Activated naive CD4-positive, alpha-beta T cell treated with anti-CD3 and anti-CD28 coated beads, Interleukin-2, amount 50 U/mL, for 16 hours (primary cell): ENCODE results near the gene IL15.
"Not testable (repeated sequence)": the region's sequence is repeated elsewhere in the genome, so short reads cannot be mapped to it uniquely, and the experiment has no call there.

Source experiments
- DNase-seq: peaks from one replicate; pipeline ENCODE4 v3.0.0-alpha.2; 2020

IL15 gene

DNA sequence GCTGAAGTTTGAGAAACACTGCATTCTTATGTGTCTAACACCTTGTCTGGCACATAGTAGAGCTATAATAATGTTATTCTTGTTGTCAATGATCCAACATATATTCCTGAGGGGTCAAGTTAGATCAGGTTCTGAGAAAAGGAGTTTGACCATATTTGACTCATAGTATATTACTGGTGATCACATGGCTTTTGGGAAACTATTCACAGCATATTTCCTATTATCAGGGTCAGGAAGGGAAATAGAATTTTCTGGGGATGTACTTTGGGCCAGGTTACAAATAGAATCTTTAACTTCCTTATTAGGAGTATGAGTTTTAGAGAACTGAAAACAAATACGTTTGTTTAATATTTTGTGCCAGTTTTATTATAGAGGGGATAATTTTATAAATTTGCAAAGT lies 11.6 kb downstream of the IL15 start:
- DNase-seq, result no peak

GRCh38 chr4:141652161-141652778 lies 15.9 kb downstream of the IL15 start:
- DNase-seq, result no peak

- no peak for DNase-seq
Measured at GRCh38 chr4:141654098-141654497, 17.7 kb downstream of the IL15 start.

DNA sequence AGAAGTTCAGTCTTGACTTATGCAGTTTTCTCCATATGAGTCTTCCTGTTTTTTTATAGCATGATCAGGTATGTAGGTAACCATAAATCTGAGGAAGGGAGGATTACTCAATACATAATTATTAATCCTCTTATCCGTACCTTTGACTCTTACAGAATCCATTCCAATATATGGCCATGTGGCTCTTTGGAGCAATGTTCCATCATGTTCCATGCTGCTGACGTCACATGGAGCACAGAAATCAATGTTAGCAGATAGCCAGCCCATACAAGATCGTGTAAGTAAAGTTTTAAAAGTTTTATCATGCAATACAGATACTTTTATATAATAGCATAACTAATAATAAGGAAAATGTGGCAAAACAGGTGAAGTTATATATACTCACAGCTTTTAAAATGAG lies 19.6 kb downstream of the IL15 start:
- DNase-seq, result no peak

DNA sequence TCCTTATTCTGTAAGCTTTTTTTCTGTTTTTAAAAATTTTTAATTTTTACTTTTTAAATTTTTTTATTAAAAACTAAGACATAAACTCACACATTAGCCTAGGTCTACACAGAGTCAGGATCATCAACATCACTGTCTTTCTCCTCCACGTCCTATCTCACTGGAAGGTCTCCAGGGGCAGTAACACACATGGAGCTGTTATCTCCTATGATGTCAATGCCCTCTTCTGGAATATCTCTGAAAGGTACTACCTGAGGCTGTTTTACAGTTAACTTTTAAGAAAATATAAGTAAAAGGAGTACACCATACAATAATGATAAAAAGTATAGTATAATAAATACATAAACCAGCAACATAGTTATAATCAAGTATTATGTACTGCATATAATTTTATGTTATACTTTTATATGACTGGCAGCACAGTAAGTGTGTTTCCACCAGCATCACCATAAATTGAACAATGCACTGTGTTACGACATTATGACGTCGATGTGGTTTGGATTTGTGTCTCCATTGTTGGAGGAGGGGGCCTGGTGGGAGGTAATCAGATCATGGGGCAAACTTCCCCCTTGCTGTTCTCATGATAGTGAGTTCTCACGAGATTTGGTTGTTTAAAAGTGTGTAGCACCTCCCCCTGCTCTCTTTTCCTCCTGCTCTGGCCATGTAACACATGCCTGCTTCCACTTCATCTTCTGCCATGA lies 21.3 kb downstream of the IL15 start:
- no peak for DNase-seq

DNA sequence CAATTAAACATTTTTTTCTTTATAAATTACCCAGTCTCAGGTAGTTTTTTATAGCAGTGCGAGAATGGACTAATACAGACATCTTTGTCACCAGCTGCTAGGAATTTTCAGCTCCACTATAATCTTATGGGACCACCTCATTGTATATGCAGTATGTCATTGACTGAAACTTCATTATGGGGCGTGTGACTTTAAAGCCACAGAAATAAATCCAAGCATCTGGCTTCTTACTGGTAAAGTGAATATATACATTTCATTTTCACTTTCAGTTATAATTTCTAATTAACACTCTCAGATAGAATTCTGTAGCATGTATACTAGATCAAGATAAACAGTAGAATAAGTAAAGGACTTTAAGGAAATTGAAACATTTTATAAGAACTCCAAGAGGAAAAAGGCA lies 21.9 kb downstream of the IL15 start:
- no peak for DNase-seq

DNA sequence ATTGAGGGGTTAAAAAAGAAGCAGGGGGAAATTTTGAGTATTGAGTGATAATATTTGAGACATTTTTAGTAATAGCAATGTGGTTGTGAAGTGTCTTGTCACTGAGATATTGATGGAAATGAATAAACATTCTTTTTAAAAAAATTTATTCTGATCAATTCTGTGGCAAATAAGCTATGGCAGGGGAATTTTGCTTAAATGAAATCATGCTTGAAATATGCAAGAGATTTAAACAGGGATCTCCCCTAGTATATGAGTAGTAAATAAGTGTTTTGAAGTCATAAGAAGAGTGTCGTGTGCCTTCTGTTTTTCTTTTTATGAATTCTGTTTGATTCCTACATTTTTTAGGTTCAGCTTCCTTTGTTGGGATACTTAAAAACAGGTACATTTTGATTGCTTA lies 23.2 kb downstream of the IL15 start:
- no peak for DNase-seq

GRCh38 chr4:141660880-141661279 lies 24.5 kb downstream of the IL15 start:
- no peak for DNase-seq

- DNase-seq, result no peak
Measured at GRCh38 chr4:141668200-141668910, 32.0 kb downstream of the IL15 start.

- DNase-seq, result no peak
Measured at GRCh38 chr4:141669501-141669900, 33.1 kb downstream of the IL15 start.

DNA sequence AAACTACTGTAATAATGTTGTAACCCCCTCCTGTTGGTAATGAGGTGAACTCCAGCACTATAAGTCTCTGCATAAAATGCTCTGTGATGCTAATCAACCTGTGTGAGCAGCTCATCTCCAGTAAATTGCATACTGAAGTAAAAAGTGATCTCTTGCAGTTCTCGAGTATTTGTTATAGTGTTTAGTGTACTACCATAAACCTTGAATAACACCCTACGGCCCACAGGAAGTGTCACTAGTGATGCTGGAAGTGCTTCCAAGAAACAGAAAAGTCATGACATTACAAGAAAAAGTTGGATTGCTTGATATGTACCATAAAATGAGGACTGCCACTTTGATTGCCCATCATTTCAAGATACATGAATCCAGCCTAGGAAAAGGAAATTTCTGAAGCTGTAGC lies 39.0 kb downstream of the IL15 start:
- DNase-seq, result no peak

DNA sequence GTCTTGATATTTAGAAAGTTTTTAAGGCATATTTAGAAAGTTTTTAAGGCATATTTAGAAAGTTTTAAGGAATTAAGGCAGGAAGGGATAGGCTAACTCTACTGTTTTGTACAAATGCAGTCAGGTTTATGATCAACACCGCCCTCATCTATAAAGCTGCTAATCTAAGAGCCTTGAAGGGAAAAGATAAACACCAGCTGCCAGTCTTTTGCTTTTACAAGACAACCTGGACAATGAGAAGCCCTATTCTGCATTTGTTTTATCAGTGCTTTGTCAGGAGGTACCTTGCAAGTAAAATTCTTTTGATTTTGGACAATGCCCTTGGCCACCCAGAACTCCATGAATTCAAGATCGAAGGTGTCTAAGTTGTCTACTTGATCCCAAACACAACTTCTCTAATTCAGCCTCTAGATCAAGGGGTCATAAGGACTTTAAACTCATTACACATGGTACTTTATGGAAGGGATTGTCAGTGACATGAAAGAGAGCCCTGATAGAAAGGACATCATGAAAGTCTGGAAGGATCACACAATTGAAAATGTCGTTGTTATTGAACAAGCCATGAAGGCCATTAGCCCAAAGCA lies 39.8 kb downstream of the IL15 start:
- DNase-seq, result no peak

DNA sequence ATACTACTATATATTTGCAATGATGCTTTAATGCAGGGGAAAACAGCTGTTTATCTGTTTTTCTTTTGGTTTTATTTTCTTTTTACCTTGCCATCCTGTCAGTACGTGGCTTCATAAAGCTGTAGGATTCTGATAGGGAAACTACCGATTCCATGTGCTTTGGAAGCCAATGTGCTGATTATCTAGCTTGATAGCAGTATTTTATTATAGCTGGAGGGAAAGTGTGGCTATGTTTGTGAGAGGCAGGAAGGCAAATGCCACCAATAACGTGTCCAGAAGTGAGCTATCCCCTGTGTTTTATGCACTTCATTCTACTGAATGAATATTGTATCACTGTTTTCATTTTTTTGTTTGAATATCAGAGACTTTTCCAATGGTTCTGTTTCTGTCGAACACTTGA lies 43.7 kb downstream of the IL15 start:
- DNase-seq, result no peak

- DNase-seq, result no peak
Measured at GRCh38 chr4:141684785-141685184, 48.4 kb downstream of the IL15 start.

DNA sequence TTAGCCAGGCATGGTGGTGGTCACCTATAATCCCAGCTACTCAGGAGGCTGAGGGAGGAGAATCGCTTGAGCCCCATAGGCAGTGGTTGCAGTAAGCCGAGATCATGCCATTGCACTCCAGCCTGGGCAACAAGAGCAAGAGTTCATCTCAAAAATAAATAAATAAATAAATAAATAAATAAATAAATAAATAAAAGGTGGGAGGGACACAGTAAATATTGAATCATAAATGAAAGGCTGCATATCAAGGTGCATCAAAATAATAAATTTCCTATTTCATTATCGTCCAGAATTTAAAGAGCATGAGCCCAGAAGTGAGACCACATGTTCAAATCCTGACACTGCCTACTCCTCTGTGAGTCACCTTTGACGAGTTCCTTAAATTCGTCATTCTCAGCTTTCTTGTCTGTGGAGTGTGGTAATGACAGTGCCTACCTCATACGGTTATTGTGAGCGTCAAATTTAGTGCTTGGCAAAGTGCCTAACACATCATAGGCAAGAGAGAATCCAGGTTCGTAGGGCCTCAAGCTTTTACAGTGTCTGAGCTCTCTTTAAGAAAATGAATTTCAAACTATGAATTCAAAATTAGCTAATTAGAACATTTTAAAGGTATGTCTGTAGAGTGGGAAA lies 49.9 kb downstream of the IL15 start:
- no peak for DNase-seq

GRCh38 chr4:141686879-141687278 lies 50.5 kb downstream of the IL15 start:
- no peak for DNase-seq

DNA sequence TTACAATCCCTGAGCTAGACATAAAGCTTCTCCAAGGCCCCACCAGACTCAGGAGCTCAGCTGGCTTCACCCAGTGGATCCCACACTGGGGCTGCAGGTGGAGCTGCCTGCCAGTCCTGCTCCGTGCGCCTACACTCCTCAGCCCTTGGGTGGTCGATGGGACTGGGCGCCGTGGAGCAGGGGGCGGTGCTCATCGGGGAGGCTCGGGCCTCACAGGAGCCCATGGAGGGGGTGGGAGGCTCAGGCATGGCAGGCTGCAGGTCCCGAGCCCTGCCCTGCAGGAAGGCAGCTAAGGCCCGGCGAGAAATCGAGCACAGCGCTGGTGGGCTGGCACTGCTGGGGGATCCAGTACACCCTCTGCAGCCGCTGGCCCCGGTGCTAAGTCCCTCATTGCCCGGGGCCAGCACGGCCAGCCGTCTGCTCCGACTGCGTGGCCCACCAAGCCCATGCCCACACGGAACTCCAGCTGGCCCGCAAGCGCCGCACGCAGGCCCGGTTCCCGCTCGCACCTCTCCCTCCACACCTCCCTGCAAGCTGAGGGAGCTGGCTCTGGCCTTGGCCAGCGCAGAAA lies 53.4 kb downstream of the IL15 start:
- DNase-seq, result not testable (repeated sequence)

GRCh38 chr4:141691247-141691646 lies 54.9 kb downstream of the IL15 start:
- DNase-seq, result not testable (repeated sequence)

- DNase-seq, result no peak
Measured at GRCh38 chr4:141692081-141692480, 55.7 kb downstream of the IL15 start.

- no peak for DNase-seq
Measured at GRCh38 chr4:141697116-141697515, 60.7 kb downstream of the IL15 start.

GRCh38 chr4:141702472-141703182 lies 66.2 kb downstream of the IL15 start:
- DNase-seq, result no peak

DNA sequence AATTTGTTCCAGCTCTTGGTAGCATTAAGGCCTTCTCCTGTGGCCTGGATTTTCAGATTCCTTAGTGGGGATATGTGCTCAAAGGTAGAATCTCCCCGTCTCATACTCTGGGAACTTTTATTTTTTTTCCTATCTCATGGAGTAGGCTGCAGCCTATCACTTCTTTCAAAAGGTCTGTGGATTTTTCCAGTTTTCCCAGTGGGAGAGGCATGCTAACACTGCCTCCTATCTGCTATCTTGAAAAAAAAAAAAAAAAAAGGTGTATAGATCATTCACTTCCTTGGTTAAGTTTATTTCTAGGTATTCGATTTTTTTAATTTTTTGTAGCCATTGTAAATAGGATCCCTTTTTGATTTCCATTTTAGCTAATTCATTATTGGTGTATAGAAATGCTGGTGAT lies 67.1 kb downstream of the IL15 start:
- no peak for DNase-seq
